HEK293 (cell line): ENCODE data around the gene RGS6.

ENCODE experiments used
- CTCF ChIA-PET: fragments of 350-600 bp; formaldehyde crosslinking; extraction: SDS; loops from one replicate; lab custom pipeline; 2021; ENCODE audit warnings: antibody characterized with exemption; lab: Yijun Ruan, JAX
- POLR2A ChIA-PET: fragments of 300-600 bp; formaldehyde crosslinking; extraction: SDS; loops from one replicate; lab custom pipeline; 2020; ENCODE audit warnings: antibody characterized with exemption, inconsistent platforms; lab: Yijun Ruan, JAX
- H3K27ac ChIP-seq: fragments of 200-500 bp; sonication (Bioruptor generic); 2 replicates; pipeline ENCODE4 v1.5.1; 2014; ENCODE audit warnings: low read depth, low read length, control low read depth, inconsistent platforms; ENCODE audit errors: extremely low read depth
- H3K36me3 ChIP-seq, 2 experiments: fragments of 200-500 bp in 1 of 2; sonication (Bioruptor generic) in 1 of 2; 1 replicate in 1 of 2; 2 replicates in 1 of 2; pipeline ENCODE4 v1.5.1; 2014 to 2017; ENCODE audit warnings: inconsistent platforms in 2 of 2, low read length in 2 of 2; ENCODE audit not compliant: control insufficient read depth in 2 of 2, insufficient read depth in 1 of 2
- H3K4me1 ChIP-seq: fragments of 200-500 bp; sonication (Bioruptor generic); 2 replicates; pipeline ENCODE4 v1.5.1; 2014; ENCODE audit warnings: mild to moderate bottlenecking, low read length, inconsistent platforms; ENCODE audit not compliant: control insufficient read depth, insufficient read depth
- H3K4me3 ChIP-seq: 2 replicates; pipeline ENCODE4 v1.5.1; 2011; ENCODE audit warnings: low read depth, mild to moderate bottlenecking, control low read depth, low read length, moderate library complexity
- H3K9me3 ChIP-seq: fragments of 200-500 bp; sonication (Bioruptor generic); 2 replicates; pipeline ENCODE4 v1.5.1; 2014; ENCODE audit warnings: low read depth, low read length, inconsistent platforms; ENCODE audit not compliant: control insufficient read depth, insufficient read depth
- HOXA7 ChIP-seq: sonication (generic); formaldehyde crosslinking; IDR thresholded peaks from 2 replicates; pipeline ENCODE4 v1.8.1; 2022; ENCODE audit warnings: missing genetic modification reagents, borderline replicate concordance
- KLF9 ChIP-seq: fragments of 450-650 bp; formaldehyde crosslinking; IDR thresholded peaks from 2 replicates; pipeline ENCODE4 v1.5.1; 2016; ENCODE audit warnings: missing biosample characterization, missing genetic modification characterization, low read depth
- ZBTB17 ChIP-seq: fragments of 450-650 bp; formaldehyde crosslinking; IDR thresholded peaks from 2 replicates; pipeline ENCODE4 v1.5.1; 2016; ENCODE audit warnings: missing biosample characterization, missing genetic modification characterization
- ZNF114 ChIP-seq: fragments of 450-650 bp; formaldehyde crosslinking; IDR thresholded peaks from 2 replicates; pipeline ENCODE4 v1.5.0; 2017; ENCODE audit warnings: missing biosample characterization, missing genetic modification characterization
- ZNF169 ChIP-seq: fragments of 450-650 bp; formaldehyde crosslinking; IDR thresholded peaks from 2 replicates; pipeline ENCODE4 v1.5.1; 2016; ENCODE audit warnings: missing biosample characterization, missing genetic modification characterization
- ZNF223 ChIP-seq: fragments of 450-650 bp; formaldehyde crosslinking; IDR thresholded peaks from 2 replicates; pipeline ENCODE4 v1.5.1; 2016; ENCODE audit warnings: missing biosample characterization, missing genetic modification characterization
- ZNF404 ChIP-seq: fragments of 450-650 bp; formaldehyde crosslinking; IDR thresholded peaks from 2 replicates; pipeline ENCODE4 v1.5.1; 2017; ENCODE audit warnings: missing biosample characterization, missing genetic modification characterization
- TF ChIP-seq, protein P1 (sequence below): fragments of 450-650 bp; formaldehyde crosslinking; IDR thresholded peaks from 2 replicates; pipeline ENCODE4 v1.5.1; 2016; ENCODE audit warnings: missing biosample characterization, missing genetic modification characterization
- TF ChIP-seq, protein P2 (sequence below): fragments of 450-650 bp; formaldehyde crosslinking; conservative IDR thresholded peaks from 2 replicates; pipeline ENCODE4 v1.5.1; 2016; ENCODE audit warnings: low read depth, missing biosample characterization, missing genetic modification characterization
- TF ChIP-seq, protein P3 (sequence below): IDR thresholded peaks from 2 replicates; pipeline ENCODE4 v1.6.1; 2011; ENCODE audit warnings: mild to moderate bottlenecking, low read depth, low read length, borderline replicate concordance
- TF ChIP-seq, protein P4 (sequence below): fragments of 450-650 bp; formaldehyde crosslinking; IDR thresholded peaks from 2 replicates; pipeline ENCODE4 v1.5.1; 2017; ENCODE audit warnings: missing biosample characterization, missing genetic modification characterization

RGS6 gene

DNA sequence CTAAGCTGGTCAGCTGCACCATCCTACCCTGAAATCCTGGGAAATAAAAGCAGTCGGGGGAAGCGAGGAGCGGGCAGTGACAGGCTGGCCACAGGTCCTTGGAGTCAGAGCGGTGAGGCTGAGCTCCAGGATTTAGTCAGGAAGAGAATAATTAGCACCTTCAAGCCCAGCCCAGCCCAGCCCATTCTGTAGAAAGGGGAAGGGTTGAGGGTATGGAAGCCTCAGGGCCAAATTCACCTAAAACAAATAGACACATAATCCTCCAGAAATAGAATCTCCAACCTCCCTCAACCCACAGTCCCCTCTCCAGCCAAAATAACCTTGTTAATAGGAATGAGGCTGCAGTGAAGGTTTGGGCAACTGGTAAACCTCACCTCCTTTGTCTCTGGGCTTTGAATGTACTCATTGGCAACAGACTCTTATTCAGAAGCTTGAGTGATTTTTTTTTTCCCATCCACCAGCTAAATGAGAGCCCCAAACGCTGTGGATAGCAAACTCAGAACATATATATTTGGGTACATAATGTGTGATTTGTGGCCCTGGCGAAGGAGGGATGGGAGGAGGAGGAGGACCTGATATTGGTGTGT, 627.5 kb downstream of the RGS6 start:
- TF ChIP-seq, protein P1, sequence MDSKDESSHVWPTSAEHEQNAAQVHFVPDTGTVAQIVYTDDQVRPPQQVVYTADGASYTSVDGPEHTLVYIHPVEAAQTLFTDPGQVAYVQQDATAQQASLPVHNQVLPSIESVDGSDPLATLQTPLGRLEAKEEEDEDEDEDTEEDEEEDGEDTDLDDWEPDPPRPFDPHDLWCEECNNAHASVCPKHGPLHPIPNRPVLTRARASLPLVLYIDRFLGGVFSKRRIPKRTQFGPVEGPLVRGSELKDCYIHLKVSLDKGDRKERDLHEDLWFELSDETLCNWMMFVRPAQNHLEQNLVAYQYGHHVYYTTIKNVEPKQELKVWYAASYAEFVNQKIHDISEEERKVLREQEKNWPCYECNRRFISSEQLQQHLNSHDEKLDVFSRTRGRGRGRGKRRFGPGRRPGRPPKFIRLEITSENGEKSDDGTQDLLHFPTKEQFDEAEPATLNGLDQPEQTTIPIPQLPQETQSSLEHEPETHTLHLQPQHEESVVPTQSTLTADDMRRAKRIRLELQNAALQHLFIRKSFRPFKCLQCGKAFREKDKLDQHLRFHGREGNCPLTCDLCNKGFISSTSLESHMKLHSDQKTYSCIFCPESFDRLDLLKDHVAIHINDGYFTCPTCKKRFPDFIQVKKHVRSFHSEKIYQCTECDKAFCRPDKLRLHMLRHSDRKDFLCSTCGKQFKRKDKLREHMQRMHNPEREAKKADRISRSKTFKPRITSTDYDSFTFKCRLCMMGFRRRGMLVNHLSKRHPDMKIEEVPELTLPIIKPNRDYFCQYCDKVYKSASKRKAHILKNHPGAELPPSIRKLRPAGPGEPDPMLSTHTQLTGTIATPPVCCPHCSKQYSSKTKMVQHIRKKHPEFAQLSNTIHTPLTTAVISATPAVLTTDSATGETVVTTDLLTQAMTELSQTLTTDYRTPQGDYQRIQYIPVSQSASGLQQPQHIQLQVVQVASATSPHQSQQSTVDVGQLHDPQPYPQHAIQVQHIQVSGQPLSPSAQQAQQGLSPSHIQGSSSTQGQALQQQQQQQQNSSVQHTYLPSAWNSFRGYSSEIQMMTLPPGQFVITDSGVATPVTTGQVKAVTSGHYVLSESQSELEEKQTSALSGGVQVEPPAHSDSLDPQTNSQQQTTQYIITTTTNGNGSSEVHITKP (tag by site-specific recombination) = peak; percentile 78
- no peak for TF ChIP-seq HOXA7 (CRISPR knock-in tag)
- Histone ChIP-seq H3K27ac (no peak overlapping the region), H3K4me3 (no peak overlapping the region), H3K4me1 (no peaks in the 10 kb centered on the region), H3K36me3 (no peaks in the 10 kb centered on the region), H3K9me3 (no peaks in the 10 kb centered on the region)
- CTCF ChIA-PET = interaction anchor here (0.7 kb wide), 1 partner anchor 1395 kb away, joined by 3 read pairs; no protein-coding TSS in a partner anchor
- POLR2A ChIA-PET = no interaction called here

DNA sequence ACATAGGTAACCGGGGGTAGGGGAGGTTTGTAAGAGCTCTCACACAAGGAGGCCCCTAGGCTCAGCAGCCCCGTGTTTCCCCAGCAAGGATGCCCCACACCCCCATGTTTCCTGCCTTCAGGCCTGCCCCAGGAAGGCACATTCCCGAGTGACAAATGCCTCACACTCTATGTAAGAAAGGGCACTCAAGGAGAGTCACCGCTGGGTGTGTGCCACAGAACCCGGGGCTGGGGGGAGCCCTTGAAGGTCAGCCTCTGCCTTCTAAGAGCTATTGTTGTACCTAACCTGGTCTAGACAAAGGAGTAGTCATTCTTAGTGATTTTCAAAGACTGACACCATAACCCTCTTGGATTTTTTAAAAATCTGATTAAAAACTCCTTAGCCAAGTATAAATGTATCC, 628.1 kb downstream of the RGS6 start:
- Histone ChIP-seq H3K4me3 (no peak overlapping the region), H3K4me1 (no peaks in the 10 kb centered on the region), H3K27ac (no peak overlapping the region), H3K36me3 (no peaks in the 10 kb centered on the region), H3K9me3 (no peaks in the 10 kb centered on the region)
- POLR2A ChIA-PET = no interaction called here
- TF ChIP-seq ZBTB17 (tag by site-specific recombination) (no peak), ZNF404 (tag by site-specific recombination) (no peak), KLF9 (tag by site-specific recombination) (no peak), ZNF114 (no peak), ZNF223 (tag by site-specific recombination) (no peak), ZNF169 (tag by site-specific recombination) (no peak)
- TF ChIP-seq, protein P2, sequence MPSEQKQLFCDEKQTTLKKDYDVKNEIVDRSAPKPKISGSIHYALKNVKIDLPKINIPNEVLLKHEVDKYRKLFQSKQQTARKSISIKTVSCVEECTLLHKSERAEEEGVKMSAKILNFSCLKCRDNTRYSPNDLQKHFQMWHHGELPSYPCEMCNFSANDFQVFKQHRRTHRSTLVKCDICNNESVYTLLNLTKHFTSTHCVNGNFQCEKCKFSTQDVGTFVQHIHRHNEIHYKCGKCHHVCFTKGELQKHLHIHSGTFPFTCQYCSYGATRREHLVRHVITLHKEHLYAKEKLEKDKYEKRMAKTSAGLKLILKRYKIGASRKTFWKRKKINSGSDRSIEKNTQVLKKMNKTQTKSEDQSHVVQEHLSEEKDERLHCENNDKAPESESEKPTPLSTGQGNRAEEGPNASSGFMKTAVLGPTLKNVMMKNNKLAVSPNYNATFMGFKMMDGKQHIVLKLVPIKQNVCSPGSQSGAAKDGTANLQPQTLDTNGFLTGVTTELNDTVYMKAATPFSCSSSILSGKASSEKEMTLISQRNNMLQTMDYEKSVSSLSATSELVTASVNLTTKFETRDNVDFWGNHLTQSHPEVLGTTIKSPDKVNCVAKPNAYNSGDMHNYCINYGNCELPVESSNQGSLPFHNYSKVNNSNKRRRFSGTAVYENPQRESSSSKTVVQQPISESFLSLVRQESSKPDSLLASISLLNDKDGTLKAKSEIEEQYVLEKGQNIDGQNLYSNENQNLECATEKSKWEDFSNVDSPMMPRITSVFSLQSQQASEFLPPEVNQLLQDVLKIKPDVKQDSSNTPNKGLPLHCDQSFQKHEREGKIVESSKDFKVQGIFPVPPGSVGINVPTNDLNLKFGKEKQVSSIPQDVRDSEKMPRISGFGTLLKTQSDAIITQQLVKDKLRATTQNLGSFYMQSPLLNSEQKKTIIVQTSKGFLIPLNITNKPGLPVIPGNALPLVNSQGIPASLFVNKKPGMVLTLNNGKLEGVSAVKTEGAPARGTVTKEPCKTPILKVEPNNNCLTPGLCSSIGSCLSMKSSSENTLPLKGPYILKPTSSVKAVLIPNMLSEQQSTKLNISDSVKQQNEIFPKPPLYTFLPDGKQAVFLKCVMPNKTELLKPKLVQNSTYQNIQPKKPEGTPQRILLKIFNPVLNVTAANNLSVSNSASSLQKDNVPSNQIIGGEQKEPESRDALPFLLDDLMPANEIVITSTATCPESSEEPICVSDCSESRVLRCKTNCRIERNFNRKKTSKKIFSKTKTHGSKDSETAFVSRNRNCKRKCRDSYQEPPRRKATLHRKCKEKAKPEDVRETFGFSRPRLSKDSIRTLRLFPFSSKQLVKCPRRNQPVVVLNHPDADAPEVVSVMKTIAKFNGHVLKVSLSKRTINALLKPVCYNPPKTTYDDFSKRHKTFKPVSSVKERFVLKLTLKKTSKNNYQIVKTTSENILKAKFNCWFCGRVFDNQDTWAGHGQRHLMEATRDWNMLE (tag by site-specific recombination) = no peak
- TF ChIP-seq, protein P3, sequence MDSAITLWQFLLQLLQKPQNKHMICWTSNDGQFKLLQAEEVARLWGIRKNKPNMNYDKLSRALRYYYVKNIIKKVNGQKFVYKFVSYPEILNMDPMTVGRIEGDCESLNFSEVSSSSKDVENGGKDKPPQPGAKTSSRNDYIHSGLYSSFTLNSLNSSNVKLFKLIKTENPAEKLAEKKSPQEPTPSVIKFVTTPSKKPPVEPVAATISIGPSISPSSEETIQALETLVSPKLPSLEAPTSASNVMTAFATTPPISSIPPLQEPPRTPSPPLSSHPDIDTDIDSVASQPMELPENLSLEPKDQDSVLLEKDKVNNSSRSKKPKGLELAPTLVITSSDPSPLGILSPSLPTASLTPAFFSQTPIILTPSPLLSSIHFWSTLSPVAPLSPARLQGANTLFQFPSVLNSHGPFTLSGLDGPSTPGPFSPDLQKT = no peak
- TF ChIP-seq, protein P4, sequence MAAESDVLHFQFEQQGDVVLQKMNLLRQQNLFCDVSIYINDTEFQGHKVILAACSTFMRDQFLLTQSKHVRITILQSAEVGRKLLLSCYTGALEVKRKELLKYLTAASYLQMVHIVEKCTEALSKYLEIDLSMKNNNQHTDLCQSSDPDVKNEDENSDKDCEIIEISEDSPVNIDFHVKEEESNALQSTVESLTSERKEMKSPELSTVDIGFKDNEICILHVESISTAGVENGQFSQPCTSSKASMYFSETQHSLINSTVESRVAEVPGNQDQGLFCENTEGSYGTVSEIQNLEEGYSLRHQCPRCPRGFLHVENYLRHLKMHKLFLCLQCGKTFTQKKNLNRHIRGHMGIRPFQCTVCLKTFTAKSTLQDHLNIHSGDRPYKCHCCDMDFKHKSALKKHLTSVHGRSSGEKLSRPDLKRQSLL (tag by site-specific recombination) = no peak
- CTCF ChIA-PET = interaction anchor here (0.7 kb wide), 1 partner anchor 1395 kb away, joined by 3 read pairs; no protein-coding TSS in a partner anchor
